Neural progenitor cell (in vitro differentiated cells): ENCODE data around the gene EIF2D.

Experiments
- EZH2phosphoT487 ChIP-seq: fragments of 200-600 bp; sonication (generic); IDR thresholded peaks from 2 replicates; pipeline ENCODE4 v1.6.1; 2017; ENCODE audit warnings: antibody characterized with exemption
- TF ChIP-seq, protein P1 (sequence below): fragments of 200-600 bp; sonication (generic); IDR thresholded peaks from 2 replicates; pipeline ENCODE4 v1.5.1; 2017; ENCODE audit warnings: antibody characterized with exemption, mild to moderate bottlenecking

DNA sequence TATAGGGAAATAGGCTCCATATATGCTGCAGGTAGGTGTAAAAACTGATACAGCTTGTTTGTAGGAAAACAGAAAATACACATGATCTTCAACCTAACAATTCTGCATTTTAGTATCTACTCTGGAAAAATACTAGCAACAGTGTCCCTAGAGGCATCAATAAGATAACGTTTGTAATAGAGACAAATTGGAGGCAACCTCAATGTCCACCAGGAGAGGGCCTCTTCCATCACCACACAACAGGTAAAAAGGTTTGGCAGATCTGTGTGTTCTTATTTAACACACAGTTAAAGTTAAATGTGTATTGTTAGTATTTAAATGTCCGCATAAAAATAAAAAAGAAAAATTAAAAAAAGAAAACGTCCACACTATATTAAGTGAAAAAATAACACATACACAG, 5.4 kb downstream of the EIF2D start:
- TF ChIP-seq, protein P1, sequence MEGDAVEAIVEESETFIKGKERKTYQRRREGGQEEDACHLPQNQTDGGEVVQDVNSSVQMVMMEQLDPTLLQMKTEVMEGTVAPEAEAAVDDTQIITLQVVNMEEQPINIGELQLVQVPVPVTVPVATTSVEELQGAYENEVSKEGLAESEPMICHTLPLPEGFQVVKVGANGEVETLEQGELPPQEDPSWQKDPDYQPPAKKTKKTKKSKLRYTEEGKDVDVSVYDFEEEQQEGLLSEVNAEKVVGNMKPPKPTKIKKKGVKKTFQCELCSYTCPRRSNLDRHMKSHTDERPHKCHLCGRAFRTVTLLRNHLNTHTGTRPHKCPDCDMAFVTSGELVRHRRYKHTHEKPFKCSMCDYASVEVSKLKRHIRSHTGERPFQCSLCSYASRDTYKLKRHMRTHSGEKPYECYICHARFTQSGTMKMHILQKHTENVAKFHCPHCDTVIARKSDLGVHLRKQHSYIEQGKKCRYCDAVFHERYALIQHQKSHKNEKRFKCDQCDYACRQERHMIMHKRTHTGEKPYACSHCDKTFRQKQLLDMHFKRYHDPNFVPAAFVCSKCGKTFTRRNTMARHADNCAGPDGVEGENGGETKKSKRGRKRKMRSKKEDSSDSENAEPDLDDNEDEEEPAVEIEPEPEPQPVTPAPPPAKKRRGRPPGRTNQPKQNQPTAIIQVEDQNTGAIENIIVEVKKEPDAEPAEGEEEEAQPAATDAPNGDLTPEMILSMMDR = peak; percentile 65
- TF ChIP-seq EZH2phosphoT487 = no peak
